Measurements from ENCODE around the gene SGMS1. TPM values are rescaled to one million over a fixed set of nuclear protein-coding genes. Genes with fewer than 3 reads are reported as not detected.

SGMS1 gene
- total RNA-seq, 1 donor from 2014 or later, result 93.8 TPM

DNA sequence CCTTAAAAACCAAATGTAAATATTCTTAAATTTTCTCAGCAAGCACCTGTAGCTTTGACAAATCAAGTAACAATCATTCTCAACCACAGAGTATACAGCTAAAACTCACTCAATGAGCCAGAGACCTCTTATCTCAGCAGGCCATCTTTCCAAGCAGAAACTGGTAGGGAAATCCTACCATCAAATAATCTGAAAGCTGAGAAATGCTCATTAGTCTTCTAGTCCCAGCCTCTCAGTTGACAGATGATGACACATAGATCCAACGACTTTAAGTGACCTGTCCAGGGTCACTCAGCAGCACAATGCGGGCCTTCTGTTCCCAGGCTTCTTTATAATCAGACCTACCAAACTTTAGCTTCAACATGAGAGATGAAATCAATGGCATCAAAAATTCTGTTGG, 184.6 kb downstream of the SGMS1 start:
- Histone ChIP-seq H3K27me3 (no peaks in the 10 kb centered on the region), H3K27ac (no peak overlapping the region), H3K9me3 (no peaks in the 10 kb centered on the region), H3K36me3 (no peaks in the 10 kb centered on the region), H3K4me3 (no peak overlapping the region), H3K4me1 (no peaks in the 10 kb centered on the region)
- intact Hi-C loops (cut with DNase I), result no loop called here
- no peak for TF ChIP-seq POLR2A (IDR thresholded peaks at IDR 0.05)
- TF ChIP-seq, protein P1, sequence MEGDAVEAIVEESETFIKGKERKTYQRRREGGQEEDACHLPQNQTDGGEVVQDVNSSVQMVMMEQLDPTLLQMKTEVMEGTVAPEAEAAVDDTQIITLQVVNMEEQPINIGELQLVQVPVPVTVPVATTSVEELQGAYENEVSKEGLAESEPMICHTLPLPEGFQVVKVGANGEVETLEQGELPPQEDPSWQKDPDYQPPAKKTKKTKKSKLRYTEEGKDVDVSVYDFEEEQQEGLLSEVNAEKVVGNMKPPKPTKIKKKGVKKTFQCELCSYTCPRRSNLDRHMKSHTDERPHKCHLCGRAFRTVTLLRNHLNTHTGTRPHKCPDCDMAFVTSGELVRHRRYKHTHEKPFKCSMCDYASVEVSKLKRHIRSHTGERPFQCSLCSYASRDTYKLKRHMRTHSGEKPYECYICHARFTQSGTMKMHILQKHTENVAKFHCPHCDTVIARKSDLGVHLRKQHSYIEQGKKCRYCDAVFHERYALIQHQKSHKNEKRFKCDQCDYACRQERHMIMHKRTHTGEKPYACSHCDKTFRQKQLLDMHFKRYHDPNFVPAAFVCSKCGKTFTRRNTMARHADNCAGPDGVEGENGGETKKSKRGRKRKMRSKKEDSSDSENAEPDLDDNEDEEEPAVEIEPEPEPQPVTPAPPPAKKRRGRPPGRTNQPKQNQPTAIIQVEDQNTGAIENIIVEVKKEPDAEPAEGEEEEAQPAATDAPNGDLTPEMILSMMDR (IDR thresholded peaks at IDR 0.05), result no peak
- no peak for TF ChIP-seq POLR2AphosphoS5 (IDR thresholded peaks at IDR 0.05; ENCODE audit: insufficient read depth in 1 of 2, low read depth in 1 of 2)
- no peak for DNase-seq (ENCODE audit: extremely low spot score in 2 of 2)

DNA sequence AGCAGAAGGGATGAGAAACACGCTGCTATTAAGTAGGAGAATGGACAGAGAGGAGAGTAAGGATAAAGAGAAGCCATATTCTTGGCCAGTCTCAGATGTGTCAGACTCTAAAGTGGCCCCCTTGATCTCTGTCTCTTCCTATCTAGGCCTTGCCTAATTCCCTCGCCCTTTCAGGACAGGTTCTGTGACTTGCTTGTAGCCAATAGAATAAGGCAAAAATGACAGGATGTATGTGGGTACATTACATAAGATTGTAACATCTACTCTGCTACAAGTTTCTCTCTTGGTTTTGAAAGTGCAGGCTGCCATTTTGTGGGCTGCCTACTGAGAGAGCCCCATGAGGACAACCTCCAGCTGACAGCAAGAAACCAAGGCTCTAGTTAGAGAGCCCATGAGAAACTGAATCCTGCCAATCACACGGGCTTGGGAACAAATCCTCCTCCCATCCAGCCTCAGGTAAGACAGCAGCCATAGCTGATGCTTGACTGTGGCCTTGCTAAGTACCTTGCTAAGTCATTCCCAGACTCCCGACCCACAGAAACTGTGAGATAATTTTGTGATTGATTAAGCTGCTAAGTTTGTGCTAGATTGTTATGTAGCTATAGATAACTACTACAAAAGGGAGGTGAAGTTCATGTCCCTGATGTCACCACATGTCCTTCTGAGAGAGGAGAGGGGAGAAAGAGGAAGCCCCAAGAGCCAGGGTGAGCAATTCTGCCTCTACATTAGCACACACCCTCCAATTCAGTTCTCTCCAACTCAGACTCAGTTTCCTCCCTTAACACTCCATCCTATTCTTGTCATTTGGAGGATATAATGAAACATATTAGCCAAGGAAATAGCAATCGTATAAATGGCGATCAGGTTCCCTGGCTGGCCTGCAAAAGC, 185.5 kb downstream of the SGMS1 start:
- Histone ChIP-seq H3K27ac (no peak overlapping the region), H3K4me1 (no peaks in the 10 kb centered on the region), H3K27me3 (no peaks in the 10 kb centered on the region), H3K9me3 (no peaks in the 10 kb centered on the region), H3K4me3 (no peak overlapping the region), H3K36me3 (no peaks in the 10 kb centered on the region)
- TF ChIP-seq, protein P1 (IDR thresholded peaks at IDR 0.05), result no peak
- TF ChIP-seq POLR2AphosphoS5 (IDR thresholded peaks at IDR 0.05; ENCODE audit: insufficient read depth in 1 of 2, low read depth in 1 of 2) (no peak), POLR2A (IDR thresholded peaks at IDR 0.05) (no peak)
- no peak for DNase-seq (ENCODE audit: extremely low spot score in 2 of 2)
- intact Hi-C loops (cut with DNase I), result no loop called here

DNA sequence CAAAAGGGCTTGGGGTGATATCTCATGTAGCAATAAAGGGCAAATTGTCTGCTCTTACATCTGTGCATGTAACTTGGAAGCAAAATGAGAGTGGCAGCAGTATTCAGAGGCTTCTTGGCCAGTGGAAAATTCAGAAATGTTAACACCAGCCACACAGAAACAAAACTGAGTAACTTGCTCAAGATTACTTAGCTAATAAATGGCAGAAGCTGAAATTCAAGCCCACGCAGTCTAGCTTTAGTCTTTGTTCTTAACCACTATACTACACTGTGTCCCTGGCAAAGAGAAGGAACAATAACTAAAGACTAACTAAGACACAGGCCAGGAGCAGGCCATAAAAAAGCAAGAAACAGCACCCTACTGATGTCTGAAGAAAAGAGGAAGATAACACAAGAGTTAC, 186.5 kb downstream of the SGMS1 start:
- TF ChIP-seq POLR2AphosphoS5 (IDR thresholded peaks at IDR 0.05; ENCODE audit: insufficient read depth in 1 of 2, low read depth in 1 of 2) (no peak), POLR2A (IDR thresholded peaks at IDR 0.05) (no peak)
- TF ChIP-seq, protein P1 (IDR thresholded peaks at IDR 0.05), result no peak
- H3K9me3 ChIP-seq, result no peaks in the 10 kb centered on the region
- DNase-seq (ENCODE audit: extremely low spot score in 2 of 2), result no peak
- H3K36me3 ChIP-seq, result no peaks in the 10 kb centered on the region
- no peaks in the 10 kb centered on the region for H3K27me3 ChIP-seq
- H3K27ac ChIP-seq, result no peak overlapping the region
- H3K4me1 ChIP-seq, result peaks cover 3% of the 10 kb centered on the region
- intact Hi-C loops (cut with DNase I), result no loop called here
- H3K4me3 ChIP-seq, result no peak overlapping the region

DNA sequence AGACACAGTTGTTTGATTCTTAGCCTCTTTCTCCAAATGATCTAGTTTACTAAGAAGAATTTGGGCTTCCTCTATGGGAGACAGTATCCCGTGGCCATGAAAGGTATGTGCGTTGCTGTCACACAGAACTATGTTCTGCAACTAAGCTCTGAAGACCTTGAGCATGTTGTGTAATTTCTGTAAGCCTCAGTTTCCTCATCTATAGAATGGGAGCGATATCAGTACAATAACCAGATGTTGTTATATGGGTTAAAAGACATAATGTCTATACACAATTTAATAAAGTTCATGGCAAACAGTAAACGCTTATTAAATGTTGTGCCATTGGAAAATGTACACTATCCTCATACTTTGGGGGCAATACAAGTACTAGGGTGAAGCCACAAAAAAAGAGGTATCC, 187.0 kb downstream of the SGMS1 start:
- no peak for DNase-seq (ENCODE audit: extremely low spot score in 2 of 2)
- Histone ChIP-seq H3K9me3 (no peaks in the 10 kb centered on the region), H3K27me3 (no peaks in the 10 kb centered on the region), H3K4me1 (peaks cover 7% of the 10 kb centered on the region), H3K36me3 (no peaks in the 10 kb centered on the region), H3K27ac (no peak overlapping the region), H3K4me3 (no peak overlapping the region)
- TF ChIP-seq, protein P1 (IDR thresholded peaks at IDR 0.05), result no peak
- TF ChIP-seq POLR2A (IDR thresholded peaks at IDR 0.05) (no peak), POLR2AphosphoS5 (IDR thresholded peaks at IDR 0.05; ENCODE audit: insufficient read depth in 1 of 2, low read depth in 1 of 2) (no peak)
- intact Hi-C loops (cut with DNase I), result no loop called here

Measured in vagina (tissue), 2 donors.